SK-N-MC (cell line): ENCODE data around the gene ELMO1.
"Not testable (repeated sequence)": the region's sequence is repeated elsewhere in the genome, so short reads cannot be mapped to it uniquely, and the experiment has no call there.

ENCODE experiments used
- DNase-seq: peaks from one replicate; pipeline ENCODE4 v3.0.0-alpha.2; 2011; ENCODE audit warnings: low read depth, low spot score
- H3K27ac ChIP-seq: fragments of 200-600 bp; sonication (generic); 2 replicates; pipeline ENCODE4 v1.5.1; 2016; ENCODE audit warnings: mixed run types
- H3K36me3 ChIP-seq: fragments of 200-600 bp; sonication (generic); 2 replicates; pipeline ENCODE4 v1.6.1; 2017; ENCODE audit warnings: antibody characterized with exemption, low read length, mixed read lengths; ENCODE audit not compliant: insufficient read depth
- H3K4me3 ChIP-seq: fragments of 200-600 bp; sonication (generic); 2 replicates; pipeline ENCODE4 v1.5.1; 2016
- H3K9ac ChIP-seq: fragments of 200-600 bp; sonication (generic); 2 replicates; pipeline ENCODE4 v1.8.0; 2017; ENCODE audit warnings: mixed run types, mixed read lengths; ENCODE audit not compliant: insufficient read length
- H3K9me3 ChIP-seq: fragments of 200-600 bp; sonication (generic); 2 replicates; pipeline ENCODE4 v1.6.1; 2017; ENCODE audit warnings: low read depth, mild to moderate bottlenecking, antibody characterized with exemption, low read length, moderate library complexity, mixed read lengths
- EZH2 ChIP-seq: fragments of 200-600 bp; sonication (generic); IDR thresholded peaks from one replicate; pipeline ENCODE4 v1.6.1; 2017; ENCODE audit warnings: antibody characterized with exemption
- FOXP2 ChIP-seq: optimal IDR thresholded peaks from 2 replicates; pipeline ENCODE3; 2011; ENCODE audit warnings: mild to moderate bottlenecking, moderate library complexity; ENCODE audit not compliant: insufficient read depth; ENCODE audit errors: extremely low read length, control extremely low read depth
- POLR2AphosphoS5 ChIP-seq: IDR thresholded peaks from 2 replicates; pipeline ENCODE4 v1.6.1; 2012; ENCODE audit warnings: mild to moderate bottlenecking, low read depth, low read length, borderline replicate concordance

The ELMO1 gene

GRCh38 chr7:36984710-36985312 lies 463.9 kb downstream of the ELMO1 start:
- Histone ChIP-seq H3K9me3 (no peaks in the 10 kb centered on the region), H3K9ac (no peak overlapping the region), H3K36me3 (no peaks in the 10 kb centered on the region), H3K4me3 (no peak overlapping the region), H3K27ac (no peak overlapping the region)
- TF ChIP-seq FOXP2 (no peak), POLR2AphosphoS5 (no peak), EZH2 (no peak)
- DNase-seq, result no peak

GRCh38 chr7:36984041-36984521 lies 464.6 kb downstream of the ELMO1 start:
- H3K4me3 ChIP-seq, result no peak overlapping the region
- H3K36me3 ChIP-seq, result no peaks in the 10 kb centered on the region
- no peak for DNase-seq
- H3K9ac ChIP-seq, result no peak overlapping the region
- no peak overlapping the region for H3K27ac ChIP-seq
- no peaks in the 10 kb centered on the region for H3K9me3 ChIP-seq
- TF ChIP-seq EZH2 (no peak), POLR2AphosphoS5 (no peak), FOXP2 (no peak)

DNA sequence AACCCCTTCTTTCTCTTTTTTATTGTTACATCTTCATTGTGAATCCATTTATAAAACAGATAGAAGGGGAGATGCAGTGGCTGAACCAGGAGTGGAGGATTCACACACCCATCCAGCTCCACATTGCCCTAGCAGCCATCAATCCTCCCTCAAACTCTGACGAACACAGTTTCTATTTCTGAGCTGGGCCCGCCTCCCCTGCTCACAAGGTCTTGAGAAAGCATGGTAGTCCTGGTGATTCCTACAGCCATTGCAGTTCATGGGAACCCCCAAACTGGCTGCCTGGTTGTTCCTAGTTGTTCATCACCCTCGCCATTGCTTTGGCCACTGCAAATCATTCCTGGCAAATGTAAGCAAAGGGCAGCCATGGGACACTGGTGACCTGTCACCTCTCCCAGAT lies 465.9 kb downstream of the ELMO1 start:
- H3K9me3 ChIP-seq, result no peaks in the 10 kb centered on the region
- no peaks in the 10 kb centered on the region for H3K36me3 ChIP-seq
- no peak for DNase-seq
- H3K4me3 ChIP-seq, result no peak overlapping the region
- TF ChIP-seq POLR2AphosphoS5 (no peak), FOXP2 (no peak), EZH2 (no peak)
- no peak overlapping the region for H3K9ac ChIP-seq
- H3K27ac ChIP-seq, result no peak overlapping the region

DNA sequence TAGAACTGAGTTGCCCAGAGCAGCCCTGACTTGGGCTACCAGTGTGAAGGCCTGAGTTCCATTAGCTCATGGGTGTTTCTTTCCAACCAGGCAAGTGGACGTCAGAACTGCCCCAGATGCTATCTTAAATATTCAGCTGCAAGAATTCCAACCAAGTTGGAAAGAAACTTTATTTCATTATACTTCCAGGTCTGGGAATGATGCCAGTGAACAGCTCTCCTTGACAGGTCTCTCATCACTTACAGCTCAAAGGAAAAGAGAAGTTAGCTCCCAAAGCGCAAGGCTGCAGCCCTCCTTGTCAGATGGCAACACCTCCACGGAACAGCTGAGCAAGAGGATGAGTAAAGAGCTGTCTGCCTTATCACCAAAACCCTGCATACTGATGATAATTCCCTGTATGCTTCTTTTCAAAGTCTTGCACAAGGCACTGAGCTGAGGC lies 468.8 kb downstream of the ELMO1 start:
- Histone ChIP-seq H3K9me3 (no peaks in the 10 kb centered on the region), H3K4me3 (no peak overlapping the region), H3K27ac (no peak overlapping the region), H3K36me3 (no peaks in the 10 kb centered on the region), H3K9ac (no peak overlapping the region)
- no peak for DNase-seq
- TF ChIP-seq FOXP2 (no peak), POLR2AphosphoS5 (no peak), EZH2 (no peak)

GRCh38 chr7:36978461-36978860 lies 470.2 kb downstream of the ELMO1 start:
- DNase-seq, result no peak
- Histone ChIP-seq H3K9ac (no peak overlapping the region), H3K9me3 (no peaks in the 10 kb centered on the region), H3K36me3 (no peaks in the 10 kb centered on the region), H3K27ac (no peak overlapping the region), H3K4me3 (no peak overlapping the region)
- TF ChIP-seq POLR2AphosphoS5, result no peak
- TF ChIP-seq FOXP2, result no peak
- TF ChIP-seq EZH2, result no peak

GRCh38 chr7:36977878-36978277 lies 470.8 kb downstream of the ELMO1 start:
- no peak overlapping the region for H3K4me3 ChIP-seq
- no peak overlapping the region for H3K27ac ChIP-seq
- DNase-seq, result no peak
- no peaks in the 10 kb centered on the region for H3K9me3 ChIP-seq
- TF ChIP-seq FOXP2 (no peak), POLR2AphosphoS5 (no peak), EZH2 (no peak)
- H3K9ac ChIP-seq, result no peak overlapping the region
- no peaks in the 10 kb centered on the region for H3K36me3 ChIP-seq

DNA sequence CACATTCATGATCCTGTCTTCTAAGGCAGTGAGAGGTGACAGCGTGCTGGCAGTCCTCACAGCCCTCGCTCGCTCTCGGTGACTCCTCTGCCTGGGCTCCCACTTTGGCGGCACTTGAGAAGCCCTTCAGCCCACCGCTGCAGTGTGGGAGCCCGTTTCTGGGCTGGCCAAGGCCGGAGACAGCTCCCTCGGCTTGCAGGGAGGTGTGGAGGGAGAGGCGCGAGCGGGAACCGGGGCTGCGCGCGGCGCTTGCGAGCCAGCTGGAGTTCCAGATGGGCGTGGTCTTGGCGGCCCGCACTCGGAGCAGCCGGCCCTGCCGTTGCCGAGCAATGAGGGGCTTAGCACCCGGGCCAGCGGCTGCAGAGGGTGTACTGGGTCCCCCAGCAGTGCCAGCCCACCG lies 475.1 kb downstream of the ELMO1 start:
- not testable (repeated sequence) for DNase-seq, H3K9me3 ChIP-seq, H3K27ac ChIP-seq, H3K36me3 ChIP-seq, H3K4me3 ChIP-seq, H3K9ac ChIP-seq

DNA sequence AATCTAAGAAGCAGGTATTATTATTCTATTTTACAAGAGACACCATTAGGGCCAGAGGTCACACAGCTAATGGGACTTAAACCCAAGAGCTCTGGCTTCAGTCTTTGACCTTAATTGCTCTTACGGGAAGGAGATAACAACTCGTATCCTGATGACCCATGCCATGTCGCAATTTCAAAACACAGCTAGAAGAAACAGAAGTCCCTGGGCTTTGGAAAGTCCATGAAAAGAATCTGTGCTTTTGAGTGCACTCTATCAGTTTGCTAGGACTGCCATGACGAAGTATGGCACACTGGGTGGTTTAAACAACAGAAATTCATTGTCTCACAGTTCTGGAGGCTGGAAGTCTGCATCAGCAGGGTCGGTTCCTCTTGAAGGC lies 476.5 kb downstream of the ELMO1 start:
- Histone ChIP-seq H3K36me3 (no peaks in the 10 kb centered on the region), H3K4me3 (no peak overlapping the region), H3K27ac (no peak overlapping the region), H3K9me3 (no peaks in the 10 kb centered on the region), H3K9ac (no peak overlapping the region)
- DNase-seq, result no peak
- TF ChIP-seq FOXP2 (no peak), EZH2 (no peak), POLR2AphosphoS5 (no peak)

DNA sequence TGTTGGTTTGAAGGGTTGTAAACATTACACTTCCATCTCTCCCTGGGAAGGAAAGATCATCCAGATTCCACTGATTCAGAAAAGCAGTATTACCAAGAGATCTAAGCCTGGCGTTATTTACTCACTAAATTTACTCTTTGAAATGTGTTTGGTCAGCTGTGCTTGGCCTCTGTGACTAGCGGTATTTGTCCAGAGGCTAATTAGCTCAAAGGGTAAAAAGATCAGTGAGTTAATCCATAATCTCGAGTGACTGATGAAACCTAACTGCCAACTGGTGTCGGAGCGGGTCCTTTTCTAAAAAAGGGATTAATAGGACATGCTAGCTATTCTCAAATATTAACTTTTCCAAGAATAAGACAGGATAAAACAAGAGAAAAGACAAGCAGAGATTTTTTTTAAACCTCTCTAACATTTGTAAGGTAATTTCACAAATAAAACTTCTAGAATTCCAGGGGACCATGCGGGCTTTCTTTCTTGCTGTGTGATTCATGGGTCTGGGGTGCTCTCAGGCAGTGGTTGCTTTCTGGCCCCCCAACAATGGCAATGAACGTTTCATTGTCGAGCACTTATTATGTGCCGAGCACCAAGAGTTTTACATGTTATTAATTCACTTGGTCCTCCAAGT lies 477.0 kb downstream of the ELMO1 start:
- no peak for TF ChIP-seq POLR2AphosphoS5
- no peak for TF ChIP-seq EZH2
- TF ChIP-seq FOXP2, result no peak
- DNase-seq, result no peak
- Histone ChIP-seq H3K27ac (no peak overlapping the region), H3K9me3 (no peaks in the 10 kb centered on the region), H3K9ac (no peak overlapping the region), H3K36me3 (no peaks in the 10 kb centered on the region), H3K4me3 (no peak overlapping the region)
